ENCODE measurements around the gene ST8SIA4.

ST8SIA4 gene

GRCh38 chr5:100802208-100802607 lies 100.9 kb downstream of the ST8SIA4 start:
- DNase-seq (ENCODE audit: extremely low spot score), result no peak
- POLR2A ChIA-PET, result no interaction called here
- TF ChIP-seq TARDBP (IDR thresholded peaks at IDR 0.05) (no peak), LEF1 (IDR thresholded peaks at IDR 0.05; ENCODE audit: borderline replicate concordance) (no peak), FOXA1 (IDR thresholded peaks at IDR 0.05) (no peak), FOXK2 (IDR thresholded peaks at IDR 0.05) (no peak), SUZ12 (IDR thresholded peaks at IDR 0.05) (no peak), L3MBTL2 (conservative IDR thresholded peaks at IDR 0.05) (no peak), ZNF384 (IDR thresholded peaks at IDR 0.05) (no peak), PKNOX1 (IDR thresholded peaks at IDR 0.05) (no peak), ELF4 (IDR thresholded peaks at IDR 0.05) (no peak), CTBP1 (IDR thresholded peaks at IDR 0.05; ENCODE audit: borderline replicate concordance) (no peak), FOXM1 (IDR thresholded peaks at IDR 0.05; ENCODE audit: borderline replicate concordance) (no peak), HDGF (IDR thresholded peaks at IDR 0.05; ENCODE audit: borderline replicate concordance) (no peak), NFRKB (IDR thresholded peaks at IDR 0.05) (no peak), BHLHE40 (IDR thresholded peaks at IDR 0.05; ENCODE audit: borderline replicate concordance) (no peak), SP1 (IDR thresholded peaks at IDR 0.05) (no peak)
- CTCF ChIA-PET, result no interaction called here

GRCh38 chr5:100800562-100800961 lies 102.5 kb downstream of the ST8SIA4 start:
- ChIA-PET CTCF (no interaction called here), POLR2A (no interaction called here)
- TF ChIP-seq ELF4 (IDR thresholded peaks at IDR 0.05), result no peak
- TF ChIP-seq ARNT (IDR thresholded peaks at IDR 0.05), result no peak
- no peak for TF ChIP-seq FOXM1 (IDR thresholded peaks at IDR 0.05; ENCODE audit: borderline replicate concordance)
- TF ChIP-seq CTBP1 (IDR thresholded peaks at IDR 0.05; ENCODE audit: borderline replicate concordance), result no peak
- no peak for TF ChIP-seq LEF1 (IDR thresholded peaks at IDR 0.05; ENCODE audit: borderline replicate concordance)
- TF ChIP-seq ZNF384 (IDR thresholded peaks at IDR 0.05), result no peak
- no peak for DNase-seq (ENCODE audit: extremely low spot score)

GRCh38 chr5:100799166-100799565 lies 103.9 kb downstream of the ST8SIA4 start:
- TF ChIP-seq SP1 (IDR thresholded peaks at IDR 0.05), result no peak
- no peak for DNase-seq (ENCODE audit: extremely low spot score)
- CTCF ChIA-PET, result no interaction called here
- POLR2A ChIA-PET, result no interaction called here

GRCh38 chr5:100797861-100798260 lies 105.2 kb downstream of the ST8SIA4 start:
- POLR2A ChIA-PET, result no interaction called here
- no peak for TF ChIP-seq SUZ12 (IDR thresholded peaks at IDR 0.05)
- TF ChIP-seq LEF1 (IDR thresholded peaks at IDR 0.05; ENCODE audit: borderline replicate concordance), result no peak
- TF ChIP-seq PKNOX1 (IDR thresholded peaks at IDR 0.05), result no peak
- no peak for TF ChIP-seq FOXA1 (IDR thresholded peaks at IDR 0.05)
- TF ChIP-seq FOXM1 (IDR thresholded peaks at IDR 0.05; ENCODE audit: borderline replicate concordance), result no peak
- DNase-seq (ENCODE audit: extremely low spot score), result no peak
- CTCF ChIA-PET, result no interaction called here

GRCh38 chr5:100796851-100797250 lies 106.2 kb downstream of the ST8SIA4 start:
- ChIA-PET POLR2A (no interaction called here), CTCF (no interaction called here)
- DNase-seq (ENCODE audit: extremely low spot score), result no peak
- TF ChIP-seq FOXK2 (IDR thresholded peaks at IDR 0.05), result no peak
- no peak for TF ChIP-seq FOXA1 (IDR thresholded peaks at IDR 0.05)
- TF ChIP-seq FOXM1 (IDR thresholded peaks at IDR 0.05; ENCODE audit: borderline replicate concordance), result no peak
- TF ChIP-seq NFRKB (IDR thresholded peaks at IDR 0.05), result no peak
- TF ChIP-seq ARNT (IDR thresholded peaks at IDR 0.05), result no peak
- TF ChIP-seq CTBP1 (IDR thresholded peaks at IDR 0.05; ENCODE audit: borderline replicate concordance), result no peak
- no peak for TF ChIP-seq SUZ12 (IDR thresholded peaks at IDR 0.05)
- TF ChIP-seq PKNOX1 (IDR thresholded peaks at IDR 0.05), result no peak
- no peak for TF ChIP-seq SP1 (IDR thresholded peaks at IDR 0.05)
- no peak for TF ChIP-seq L3MBTL2 (conservative IDR thresholded peaks at IDR 0.05)
- TF ChIP-seq ELF4 (IDR thresholded peaks at IDR 0.05), result no peak
- no peak for TF ChIP-seq LEF1 (IDR thresholded peaks at IDR 0.05; ENCODE audit: borderline replicate concordance)
- no peak for TF ChIP-seq TARDBP (IDR thresholded peaks at IDR 0.05)
- no peak for TF ChIP-seq BHLHE40 (IDR thresholded peaks at IDR 0.05; ENCODE audit: borderline replicate concordance)

- ChIA-PET POLR2A (no interaction called here), CTCF (no interaction called here)
Observed at GRCh38 chr5:100794844-100795243, 108.2 kb downstream of the ST8SIA4 start.

GRCh38 chr5:100794218-100794617 lies 108.9 kb downstream of the ST8SIA4 start:
- ChIA-PET POLR2A (no interaction called here), CTCF (no interaction called here)
- no peak for DNase-seq (ENCODE audit: extremely low spot score)
- TF ChIP-seq CTBP1 (IDR thresholded peaks at IDR 0.05; ENCODE audit: borderline replicate concordance) (no peak), FOXA1 (IDR thresholded peaks at IDR 0.05) (no peak), ARNT (IDR thresholded peaks at IDR 0.05) (no peak), FOXM1 (IDR thresholded peaks at IDR 0.05; ENCODE audit: borderline replicate concordance) (no peak), PKNOX1 (IDR thresholded peaks at IDR 0.05) (no peak)

More at GRCh38 chr5:100794844-100795243, 108.2 kb downstream of the ST8SIA4 start:
- TF ChIP-seq CTBP1 (IDR thresholded peaks at IDR 0.05; ENCODE audit: borderline replicate concordance) (no peak), BHLHE40 (IDR thresholded peaks at IDR 0.05; ENCODE audit: borderline replicate concordance) (no peak)
- DNase-seq (ENCODE audit: extremely low spot score), result no peak
